NOMO-1 treated with DMSO at 0.1 percent for 48 hours (cell line): ENCODE measurements around the gene HABP4.

Source experiments
- DNase-seq: peaks from one replicate; lab custom pipeline; 2025; ENCODE audit not compliant: unreplicated experiment; lab: John Stamatoyannopoulos, UW

HABP4 gene

DNA sequence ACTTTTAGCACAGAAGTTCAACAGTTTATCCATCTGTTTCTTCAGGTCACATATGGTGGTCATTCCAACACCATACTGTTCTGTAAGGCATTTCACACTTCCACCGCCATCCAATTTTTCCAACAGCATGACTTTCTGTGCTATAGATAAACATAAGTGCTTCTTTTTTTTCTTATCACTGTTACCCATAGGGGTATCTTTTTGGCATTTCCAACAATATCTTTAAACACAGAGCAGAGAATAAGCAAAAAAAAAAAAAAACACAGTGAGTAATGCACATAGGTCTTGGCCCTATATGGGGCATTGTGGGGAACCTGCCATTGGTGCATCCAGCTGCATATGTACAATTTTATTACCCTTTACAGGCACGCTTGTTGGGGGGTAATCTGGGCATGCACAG lies 19.6 kb upstream of the HABP4 start:
- no peak for DNase-seq

DNA sequence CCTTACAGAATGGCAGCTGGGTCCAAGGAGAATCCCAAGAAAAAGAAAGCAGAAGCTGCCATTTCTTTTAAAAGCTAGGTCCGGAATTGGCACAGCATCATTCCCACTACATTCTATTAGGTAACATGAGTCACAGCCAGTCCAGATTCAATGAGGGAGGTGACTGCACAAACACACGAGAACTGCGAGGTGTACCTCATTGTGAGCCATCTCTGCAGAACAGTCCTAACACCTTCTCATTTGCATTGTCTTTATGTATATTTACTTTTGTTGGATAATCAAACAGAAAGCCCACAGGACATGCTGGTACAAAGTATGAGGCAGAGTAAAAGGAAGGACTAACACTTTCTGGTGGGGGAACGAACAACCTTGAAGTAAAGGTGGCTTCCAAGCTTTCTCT lies 14.6 kb upstream of the HABP4 start:
- DNase-seq, result no peak

- DNase-seq, result no peak
These were observed 13.9 kb upstream of the HABP4 start for GRCh38 chr9:96436063-96436455.

DNA sequence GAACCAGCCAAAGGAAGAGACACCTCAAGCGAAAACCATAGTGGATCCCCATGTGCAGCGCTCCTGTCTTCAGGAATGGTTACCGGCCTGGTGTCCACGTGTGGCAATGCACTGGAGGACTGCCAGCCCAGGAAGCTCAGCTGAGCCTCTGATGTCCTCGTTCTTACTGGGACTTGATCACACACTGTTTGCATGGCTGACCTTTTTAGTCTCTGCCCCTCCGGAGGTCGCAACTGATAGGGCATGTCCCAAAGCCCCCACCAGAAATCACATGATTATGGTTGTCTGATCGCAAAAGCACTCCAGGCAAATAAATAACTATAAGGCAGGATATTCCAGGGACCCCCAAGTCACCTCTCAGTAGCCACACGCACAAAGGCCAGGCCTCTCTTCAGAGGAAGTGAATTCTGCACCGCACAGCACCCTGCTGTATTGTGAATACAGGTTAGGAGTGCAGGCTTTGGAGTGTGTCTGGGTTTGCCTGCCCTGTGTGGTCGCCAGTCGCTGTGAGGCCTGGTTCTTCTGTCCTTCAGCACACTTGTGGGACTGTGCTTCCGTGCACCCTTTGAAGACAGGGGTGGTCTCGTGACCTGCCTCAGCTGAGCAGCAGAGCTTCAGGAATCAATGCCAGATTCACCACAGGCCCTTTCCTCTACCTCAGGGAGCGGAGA lies 13.4 kb upstream of the HABP4 start:
- DNase-seq, result no peak

DNA sequence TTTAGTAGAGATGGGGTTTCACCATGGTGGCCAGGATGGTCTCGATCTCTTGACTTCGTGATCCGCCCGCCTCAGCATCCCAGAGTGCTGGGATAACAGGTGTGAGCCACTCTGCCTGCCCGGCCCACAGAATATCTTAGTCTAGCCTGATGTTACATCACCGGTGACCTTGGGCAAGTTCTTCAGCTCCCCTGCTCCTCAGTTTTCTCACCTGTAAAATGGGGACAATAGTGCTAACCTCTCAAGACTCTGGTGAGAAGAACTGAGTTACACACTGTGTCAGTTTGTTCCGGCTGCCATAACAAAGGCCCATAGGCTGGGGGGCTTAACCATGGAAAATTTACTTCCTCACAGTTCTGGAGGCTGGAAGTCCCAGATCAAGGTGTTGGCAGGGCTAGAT lies 12.5 kb upstream of the HABP4 start:
- DNase-seq, result no peak

DNA sequence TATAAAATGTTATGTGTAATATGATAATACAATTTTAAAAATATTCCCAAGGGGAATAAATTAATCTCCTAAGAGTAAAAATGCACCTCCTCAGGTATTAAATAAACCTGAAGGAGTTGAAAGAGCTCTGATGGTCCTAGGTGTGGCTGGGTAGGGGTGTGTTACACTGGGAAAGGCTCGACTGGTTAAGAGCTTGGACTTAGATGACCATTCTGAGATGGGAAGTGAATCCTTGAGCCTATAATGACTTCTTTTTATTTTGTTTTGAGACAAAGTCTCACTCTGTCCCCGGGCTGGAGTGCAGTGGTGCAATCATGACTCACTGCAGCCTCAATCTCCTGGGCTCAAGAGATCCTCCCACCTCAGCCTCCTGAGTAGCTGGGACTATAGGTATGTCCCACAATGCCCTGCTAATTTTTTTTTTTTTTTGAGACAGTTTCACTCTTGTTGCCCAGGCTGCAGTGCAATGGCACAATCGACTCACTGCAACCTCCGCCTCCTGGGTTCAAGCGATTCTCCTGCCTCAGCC lies 9.2 kb upstream of the HABP4 start:
- no peak for DNase-seq

DNA sequence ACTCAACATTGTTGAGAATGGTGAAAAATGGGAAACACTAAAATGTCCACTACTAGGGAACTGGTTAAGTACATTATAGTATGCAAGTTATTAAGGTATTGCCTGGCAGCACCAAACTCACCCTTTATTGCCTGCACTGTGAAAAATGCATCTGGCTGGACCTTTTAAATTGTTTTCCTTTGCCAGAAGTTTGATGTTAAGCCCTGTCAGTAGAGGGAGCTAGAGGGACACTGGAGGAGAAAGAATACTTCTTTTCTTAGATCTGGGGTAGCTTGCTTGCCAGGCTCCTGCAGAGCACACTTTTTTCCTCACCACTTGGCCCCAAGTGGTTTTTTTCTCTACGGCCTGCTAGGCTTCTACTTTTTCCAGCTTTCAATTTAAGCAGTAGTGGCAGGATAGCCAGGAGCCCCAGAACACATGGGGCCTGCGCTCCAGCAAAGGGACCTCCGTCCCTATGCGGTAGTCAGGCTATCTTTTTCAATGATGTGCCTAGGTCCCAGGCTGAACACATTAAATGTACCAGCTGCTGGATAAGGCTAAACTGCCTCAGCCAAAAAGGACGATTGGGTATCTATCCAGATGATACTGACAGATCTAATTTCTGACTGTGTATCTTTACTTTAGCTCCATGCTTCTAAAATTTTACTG lies 8.0 kb upstream of the HABP4 start:
- DNase-seq, result peak; percentile 68

DNA sequence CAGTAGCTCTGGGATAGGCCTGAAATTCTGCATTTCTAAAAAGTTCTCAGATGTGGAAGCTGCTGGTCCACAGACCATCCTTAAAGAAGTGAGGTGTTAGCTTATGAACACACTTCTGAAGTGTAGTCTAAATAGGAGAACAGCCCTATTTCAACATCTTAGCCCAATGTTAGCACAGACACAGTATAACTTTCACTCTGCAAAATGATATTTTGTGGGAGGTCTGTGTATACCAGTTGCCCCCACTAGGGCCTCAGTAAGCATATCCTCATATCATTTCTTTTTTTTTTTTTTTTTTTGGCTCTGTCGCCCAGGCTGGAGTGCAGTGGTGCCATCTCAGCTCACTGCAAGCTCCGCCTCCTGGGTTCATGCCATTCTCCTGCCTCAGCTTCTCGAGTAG lies 7.5 kb upstream of the HABP4 start:
- DNase-seq, result peak; percentile 71

DNA sequence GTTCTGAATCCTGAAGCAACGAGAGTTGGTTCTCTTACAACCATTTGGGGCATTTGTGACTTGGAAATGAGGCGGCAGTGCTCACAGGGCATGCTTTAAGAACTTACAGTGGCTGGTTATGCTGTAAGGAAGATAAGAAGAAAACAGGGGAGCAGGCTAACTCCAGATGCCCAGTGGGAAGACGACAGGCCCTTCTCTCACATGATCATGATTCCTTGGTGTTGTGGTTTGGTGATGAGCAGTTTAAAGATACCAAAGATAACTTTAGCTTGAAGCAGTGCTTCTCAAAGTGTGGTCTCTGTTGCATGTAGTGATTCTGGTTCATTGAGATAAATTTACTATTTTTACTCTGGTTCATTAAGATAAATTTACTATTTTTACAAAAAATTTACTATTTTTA lies 2.6 kb upstream of the HABP4 start:
- no peak for DNase-seq

DNA sequence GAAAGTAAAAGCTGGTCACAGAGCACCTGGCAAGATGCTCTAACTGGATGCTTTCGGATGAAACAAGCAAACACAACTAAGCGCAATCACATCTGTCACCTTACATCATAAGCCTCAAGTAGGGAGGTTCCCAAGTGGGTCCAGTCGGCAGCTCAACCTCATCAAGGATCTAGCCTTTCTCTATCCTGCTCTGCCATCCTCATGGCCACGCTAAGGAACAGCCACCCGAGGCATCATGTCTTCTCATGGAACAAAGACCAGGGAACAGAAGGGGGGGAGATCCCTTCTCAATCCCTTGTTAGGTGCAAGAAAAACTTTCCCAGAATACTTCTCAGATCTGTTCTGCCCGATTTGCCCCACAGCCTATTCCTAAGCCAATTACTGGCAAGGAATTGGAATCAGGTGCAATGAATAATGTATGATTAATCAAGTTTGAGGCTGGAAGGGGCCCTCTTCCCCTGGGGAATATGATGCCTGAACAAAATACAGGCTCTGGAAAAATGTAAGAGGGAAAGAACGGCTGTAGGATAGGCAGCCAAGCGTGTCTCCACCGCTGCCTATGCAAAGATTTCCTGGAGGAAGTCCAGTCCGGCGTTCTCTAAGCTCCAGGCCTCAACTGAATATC lies 1.3 kb upstream of the HABP4 start:
- DNase-seq, result no peak

GRCh38 chr9:96449523-96449844 lies 485 bp upstream of the HABP4 start:
- DNase-seq, result peak; percentile 63

DNA sequence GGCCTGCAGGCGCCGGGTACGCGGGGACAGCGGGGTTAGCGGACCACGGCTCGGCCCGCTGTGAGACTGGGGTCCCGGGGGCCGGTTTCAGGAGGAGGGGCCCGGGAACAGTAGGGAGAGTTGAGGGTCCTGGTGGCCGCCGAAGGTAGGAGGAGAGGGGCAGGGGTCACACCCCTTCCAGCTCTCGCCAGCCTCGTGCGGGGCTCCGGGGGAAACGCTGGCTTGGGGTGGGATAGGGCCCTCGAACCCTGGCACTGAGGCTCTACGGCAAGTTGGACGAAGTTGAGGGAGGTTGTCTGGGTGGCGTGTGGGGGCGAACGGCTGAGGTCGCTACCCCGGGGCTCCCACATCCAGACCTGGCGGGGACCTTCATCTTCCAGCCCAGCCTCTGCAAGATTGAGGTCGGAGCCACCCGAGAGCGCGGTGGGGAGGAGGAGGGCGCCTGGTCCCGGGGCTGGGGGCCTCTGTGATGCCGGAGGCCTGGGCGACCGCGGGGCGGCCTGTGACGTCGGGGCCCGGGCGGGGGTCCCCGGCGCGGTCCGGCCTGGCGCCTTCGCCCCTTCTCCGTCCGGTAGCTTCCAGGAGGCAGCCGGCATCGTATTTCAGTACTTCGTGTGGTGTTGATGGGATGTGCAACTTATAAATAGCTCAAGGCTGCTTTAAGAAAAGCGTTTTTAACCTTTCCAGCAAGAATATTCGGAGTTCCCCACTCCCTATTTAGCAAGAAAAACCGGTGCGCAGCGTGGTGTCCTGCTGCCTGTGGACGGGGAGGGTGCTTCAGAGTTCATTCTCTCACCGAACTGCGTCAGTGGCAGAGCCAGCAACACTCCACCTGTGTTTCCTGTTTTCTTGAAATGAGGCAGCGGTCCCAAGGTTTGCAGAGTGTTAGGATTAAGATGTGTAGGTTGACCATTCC lies 902 bp downstream of the HABP4 start:
- no peak for DNase-seq

DNA sequence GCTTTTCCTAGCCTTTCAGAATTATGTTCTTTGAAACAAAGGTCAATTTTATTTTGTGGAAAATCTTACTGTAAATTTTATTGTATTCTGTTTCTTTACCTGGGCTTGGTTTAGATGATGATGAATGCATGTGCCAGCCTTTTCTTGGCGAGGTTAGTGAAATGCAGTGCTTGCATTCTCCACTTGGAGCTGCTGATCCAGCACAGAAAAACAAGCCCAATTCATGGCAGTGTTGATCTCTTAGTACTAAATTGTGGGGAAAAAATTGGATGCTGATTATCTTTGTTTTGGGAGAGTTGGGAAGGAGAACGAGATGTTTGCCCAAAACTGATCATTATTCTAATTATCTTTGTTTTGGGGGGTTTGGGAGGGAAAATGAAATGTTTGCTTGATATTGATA lies 3.7 kb downstream of the HABP4 start:
- DNase-seq, result no peak

DNA sequence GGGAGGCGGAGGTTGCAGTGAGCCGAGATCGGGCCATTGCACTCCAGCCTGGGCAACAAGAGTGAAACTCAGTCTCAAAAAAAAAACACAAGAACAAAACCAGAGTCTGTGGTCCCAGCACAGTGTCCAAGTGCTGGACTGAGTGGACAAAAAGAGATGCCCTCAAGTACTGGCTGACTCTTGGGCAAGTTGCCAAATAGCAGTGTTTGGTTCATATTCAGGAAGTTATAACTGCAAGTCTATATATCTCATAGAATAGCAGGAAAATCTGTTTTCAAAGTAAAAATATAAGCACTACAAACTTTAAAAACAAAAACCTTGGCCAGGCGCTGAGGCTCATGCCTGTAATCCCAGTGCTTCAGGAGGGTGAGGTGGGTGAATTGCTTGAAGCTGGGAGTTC lies 7.3 kb downstream of the HABP4 start:
- DNase-seq, result no peak

DNA sequence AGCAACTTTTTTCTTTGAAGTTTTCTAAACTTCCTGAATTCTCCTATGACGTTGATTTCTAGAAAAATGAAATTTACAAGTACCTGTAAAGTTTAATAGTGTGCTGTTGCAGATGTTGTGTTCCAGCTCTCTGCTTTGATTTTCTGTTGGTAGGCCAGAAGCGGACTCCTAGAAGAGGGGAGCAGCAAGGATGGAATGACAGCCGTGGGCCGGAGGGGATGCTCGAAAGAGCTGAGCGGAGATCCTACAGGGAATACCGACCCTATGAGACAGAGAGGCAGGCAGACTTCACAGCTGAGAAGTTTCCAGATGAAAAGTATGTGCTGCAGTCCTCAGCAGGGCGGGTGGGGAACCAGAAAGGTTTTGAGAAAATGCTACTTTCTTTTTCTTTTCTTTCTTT lies 8.3 kb downstream of the HABP4 start:
- no peak for DNase-seq

- DNase-seq, result no peak
These were observed 9.5 kb downstream of the HABP4 start for GRCh38 chr9:96459268-96460007.

- no peak for DNase-seq
These were observed 10.5 kb downstream of the HABP4 start for GRCh38 chr9:96460470-96460869.

GRCh38 chr9:96460882-96461281 lies 10.9 kb downstream of the HABP4 start:
- no peak for DNase-seq

DNA sequence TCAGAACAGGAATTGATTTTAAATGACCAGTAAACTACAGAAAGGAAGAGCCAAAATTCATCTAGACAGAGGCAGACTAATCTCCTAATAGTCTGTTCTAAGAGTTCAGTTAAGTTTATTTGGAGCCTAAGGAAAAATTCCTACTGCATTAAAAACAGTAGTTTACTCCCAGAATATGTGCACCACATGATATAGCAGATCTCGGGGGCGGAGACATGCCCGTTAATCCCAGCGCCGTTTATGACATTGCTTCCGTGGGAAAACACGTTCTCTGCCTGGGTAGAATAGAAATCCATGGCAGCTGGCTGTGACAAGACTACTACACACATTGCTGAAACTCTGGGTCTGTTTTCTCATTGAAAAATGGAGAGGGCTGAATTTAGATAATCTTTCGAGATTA lies 11.4 kb downstream of the HABP4 start:
- no peak for DNase-seq

DNA sequence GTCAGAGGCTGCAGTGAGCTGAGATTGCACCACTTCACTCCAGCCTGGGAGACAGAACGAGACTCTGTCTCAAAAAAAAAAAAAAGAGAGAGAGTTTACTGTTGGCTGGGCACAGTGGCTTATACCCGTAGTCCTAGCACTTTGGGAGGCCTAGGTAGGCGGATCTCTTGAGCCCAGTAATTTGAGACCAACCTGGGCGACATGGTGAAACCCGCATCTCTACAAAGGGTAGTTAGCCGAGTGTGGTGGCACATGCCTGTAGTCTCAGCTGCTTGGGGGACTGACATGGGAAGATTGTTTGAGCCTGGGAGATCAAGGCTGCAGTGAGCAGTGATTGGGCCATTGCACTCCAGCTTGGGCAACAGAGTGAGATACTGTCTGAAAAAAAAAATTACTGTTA lies 12.6 kb downstream of the HABP4 start:
- DNase-seq, result no peak

DNA sequence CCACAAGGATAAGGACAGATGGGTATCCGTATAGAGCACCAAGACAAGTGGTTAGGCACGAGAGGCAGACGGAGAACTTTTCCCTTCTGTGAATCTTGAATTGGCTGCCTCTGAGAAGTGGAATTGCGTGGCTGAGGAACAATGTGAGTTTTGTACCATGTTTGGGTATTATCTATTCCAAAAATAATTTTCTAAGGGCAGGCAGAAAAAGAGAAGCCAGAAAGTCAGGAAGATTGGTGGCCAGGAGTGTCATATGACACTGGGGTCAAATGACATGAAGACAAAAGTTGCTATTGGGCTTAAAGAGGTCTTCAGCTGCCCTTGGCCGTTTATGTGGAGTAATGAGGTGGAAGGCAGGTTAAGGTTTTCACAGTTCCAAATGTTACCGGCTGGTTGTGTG lies 14.5 kb downstream of the HABP4 start:
- no peak for DNase-seq
